GM04504 (cell line): ENCODE data around the gene TMEM178B.
A peak's percentile ranks its signal among the peaks of the same experiment; 100 is the strongest.
"Not testable (repeated sequence)": the region's sequence is repeated elsewhere in the genome, so short reads cannot be mapped to it uniquely, and the experiment has no call there.

Source experiments
- DNase-seq: peaks from one replicate; pipeline ENCODE4 v3.0.0-alpha.2; 2012; ENCODE audit warnings: low read depth

TMEM178B gene

GRCh38 chr7:141356161-141356560 lies 282.3 kb downstream of the TMEM178B start:
- no peak for DNase-seq

- no peak for DNase-seq
These were observed 284.5 kb downstream of the TMEM178B start for GRCh38 chr7:141358386-141358785.

GRCh38 chr7:141359262-141359661 lies 285.4 kb downstream of the TMEM178B start:
- no peak for DNase-seq

DNA sequence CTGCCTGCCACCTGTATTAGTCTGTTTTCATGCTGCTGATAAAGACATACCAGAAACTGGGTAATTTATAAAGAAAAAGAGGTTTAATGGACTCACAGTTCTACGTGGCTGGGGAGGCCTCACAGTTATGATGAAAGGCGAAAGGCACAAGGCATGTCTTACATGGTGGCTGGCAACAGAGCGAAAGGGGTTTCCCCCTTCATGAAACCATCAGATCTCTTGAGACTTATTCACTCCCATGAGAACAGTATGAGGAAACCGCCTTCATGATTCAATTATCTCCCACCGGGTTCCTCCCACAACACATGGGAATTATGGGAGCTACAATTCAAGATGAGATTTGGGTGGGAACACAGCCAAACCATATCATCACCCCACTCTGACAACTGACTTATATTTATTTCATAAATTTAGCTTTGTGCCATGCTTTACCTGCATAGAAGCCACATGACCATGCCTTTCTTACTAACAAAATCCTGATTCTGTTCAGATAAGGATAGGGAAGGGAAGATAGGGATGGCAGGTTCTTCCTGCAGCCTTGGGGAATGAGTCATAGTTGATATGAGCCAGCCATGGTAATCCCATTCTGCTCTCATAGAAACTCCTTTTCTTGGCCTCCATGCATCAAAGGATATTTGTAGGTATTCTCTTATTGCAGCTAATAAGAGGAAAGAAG lies 286.0 kb downstream of the TMEM178B start:
- DNase-seq = no peak

DNA sequence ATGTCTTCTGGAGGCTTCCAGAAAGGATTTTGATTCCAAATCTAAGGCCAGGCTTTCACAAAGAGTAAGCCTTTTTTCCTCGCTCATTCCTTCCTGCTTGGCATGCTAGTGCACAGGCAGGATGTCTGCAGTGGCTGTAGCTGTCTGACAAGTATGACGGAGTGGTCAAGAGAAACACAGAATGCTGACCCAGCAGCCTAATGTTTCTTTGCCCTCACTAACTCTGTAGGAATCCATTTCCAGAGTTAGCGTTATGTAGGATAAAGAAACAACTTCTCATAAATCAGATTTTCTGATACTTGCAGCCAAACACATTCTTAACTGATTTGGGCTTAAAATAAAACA lies 286.5 kb downstream of the TMEM178B start:
- DNase-seq = no peak

GRCh38 chr7:141360803-141361202 lies 286.9 kb downstream of the TMEM178B start:
- DNase-seq = no peak

GRCh38 chr7:141361479-141361878 lies 287.6 kb downstream of the TMEM178B start:
- DNase-seq = no peak

- DNase-seq = no peak
These were observed 288.1 kb downstream of the TMEM178B start for GRCh38 chr7:141361960-141362359.

DNA sequence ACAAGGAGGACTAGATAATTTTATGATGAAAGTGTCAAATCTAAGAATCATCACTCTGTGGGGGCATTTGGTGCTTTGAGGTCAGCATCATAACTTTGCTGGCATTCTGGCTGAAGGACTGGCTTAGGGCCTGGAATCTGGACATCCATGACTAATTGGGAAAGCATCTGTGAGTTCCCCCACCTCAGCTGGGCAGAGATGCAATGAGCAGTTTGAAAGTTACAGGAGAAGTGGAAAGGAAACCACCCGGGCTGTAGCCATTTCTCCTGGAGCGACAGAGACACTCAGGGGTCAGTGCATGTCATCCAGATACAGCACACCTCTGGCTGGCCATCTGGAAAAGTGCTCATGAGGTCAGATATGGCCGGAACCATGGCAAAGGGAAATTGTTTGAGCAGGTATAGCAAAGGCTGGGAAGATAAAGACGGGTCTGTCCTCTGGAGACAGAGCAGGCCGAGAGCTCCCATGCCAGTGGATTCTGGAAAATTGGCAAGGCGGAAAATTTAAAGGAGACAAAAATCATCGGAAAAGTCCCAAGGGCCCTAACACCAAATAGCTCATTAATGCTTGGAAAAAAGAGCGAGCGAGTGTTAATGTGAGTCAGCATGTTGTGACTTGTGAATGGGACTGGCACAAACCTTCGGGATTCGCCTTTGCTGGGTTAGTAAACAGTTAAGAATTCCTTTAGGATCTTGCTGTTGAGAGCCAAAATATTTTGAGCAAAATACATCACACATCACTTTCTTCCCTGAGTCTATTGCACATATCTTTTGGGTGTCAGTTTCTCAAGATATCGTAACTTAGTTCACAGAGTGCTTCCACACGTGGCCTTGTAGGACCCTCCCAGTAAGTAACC lies 288.9 kb downstream of the TMEM178B start:
- peak; percentile 35 for DNase-seq

GRCh38 chr7:141363748-141364147 lies 289.9 kb downstream of the TMEM178B start:
- no peak for DNase-seq

- DNase-seq = no peak
These were observed 292.3 kb downstream of the TMEM178B start for GRCh38 chr7:141366091-141366621.

DNA sequence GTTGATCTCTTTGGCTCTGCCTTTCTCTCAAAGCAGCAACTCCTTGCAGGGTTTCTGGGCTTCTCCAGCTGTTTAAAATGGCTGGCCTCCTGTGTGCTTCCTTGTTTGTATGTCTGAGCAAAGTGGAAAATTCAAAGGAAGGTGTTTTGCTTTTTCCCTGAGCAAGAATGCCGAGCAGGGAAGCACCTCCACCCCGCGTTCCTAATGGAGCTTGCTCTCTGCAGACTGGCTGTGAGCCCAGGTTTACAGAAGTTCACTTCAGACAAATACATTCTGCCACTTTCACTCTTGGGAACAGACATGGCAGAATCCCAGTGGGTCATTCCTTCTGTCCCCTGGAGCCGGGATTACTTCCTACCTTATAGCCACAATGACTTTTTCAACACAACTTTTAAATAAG lies 295.6 kb downstream of the TMEM178B start:
- DNase-seq = no peak

DNA sequence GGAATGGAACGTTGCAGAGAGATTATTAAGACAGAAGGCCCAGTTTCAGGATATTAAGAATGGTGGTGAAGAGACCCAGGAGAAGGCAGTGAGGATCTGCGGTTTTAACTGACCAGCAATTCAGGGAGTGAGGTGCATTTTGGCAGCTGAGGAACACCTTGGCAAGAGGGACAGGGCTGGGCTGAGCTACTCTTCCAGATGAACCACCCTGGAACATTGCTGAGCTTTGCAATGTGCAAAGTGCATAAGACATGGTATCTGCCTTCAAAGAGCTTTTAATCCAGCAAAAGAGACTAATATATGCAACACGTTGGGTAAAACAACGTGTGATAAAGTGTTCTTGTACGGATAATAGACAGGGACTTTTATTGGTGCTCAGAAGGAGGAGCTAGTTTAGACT lies 296.3 kb downstream of the TMEM178B start:
- no peak for DNase-seq

- no peak for DNase-seq
These were observed 296.8 kb downstream of the TMEM178B start for GRCh38 chr7:141370650-141371049.

DNA sequence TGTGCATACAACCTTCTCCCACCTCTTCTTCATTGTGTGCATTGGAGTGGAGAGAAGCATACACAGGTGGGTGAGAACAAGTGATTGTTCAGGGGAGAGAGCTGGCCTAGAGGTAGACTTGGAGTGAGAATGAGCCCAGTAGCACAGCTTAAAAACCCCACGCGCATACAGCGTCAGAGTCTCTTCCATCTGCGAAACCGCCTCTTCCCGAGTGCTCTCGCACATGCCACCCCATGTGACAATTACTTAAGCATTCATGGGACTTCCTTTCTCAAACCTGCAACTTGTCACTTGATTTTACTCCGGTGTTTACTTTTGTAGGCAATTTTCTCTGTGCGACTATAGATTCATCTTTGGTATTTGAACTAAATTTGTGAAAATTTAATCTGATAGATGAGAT lies 300.6 kb downstream of the TMEM178B start:
- DNase-seq = no peak

- DNase-seq = no peak
These were observed 301.6 kb downstream of the TMEM178B start for GRCh38 chr7:141375442-141375841.

DNA sequence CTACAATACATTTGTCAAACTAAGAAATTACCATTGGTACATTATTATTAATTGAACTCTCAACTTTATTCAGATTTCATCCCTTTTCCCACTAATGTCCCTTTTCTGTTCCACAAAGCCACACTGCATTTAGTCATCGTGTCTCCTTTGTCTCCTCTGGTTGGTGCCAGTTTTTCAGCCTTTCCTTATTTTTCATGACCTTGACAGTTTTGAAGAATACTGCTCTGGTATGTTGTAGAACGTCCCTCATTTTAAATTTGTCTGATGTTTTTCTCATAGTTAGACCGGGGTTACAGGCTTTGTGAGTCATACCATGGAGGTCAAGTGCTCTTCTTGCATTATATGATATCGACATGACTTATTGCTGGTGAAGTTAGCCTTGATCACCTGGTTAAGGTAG lies 304.0 kb downstream of the TMEM178B start:
- no peak for DNase-seq

- no peak for DNase-seq
These were observed 304.5 kb downstream of the TMEM178B start for GRCh38 chr7:141378405-141378804.

- no peak for DNase-seq
These were observed 308.0 kb downstream of the TMEM178B start for GRCh38 chr7:141381794-141382427.

GRCh38 chr7:141383356-141383755 lies 309.5 kb downstream of the TMEM178B start:
- DNase-seq = not testable (repeated sequence)

- no peak for DNase-seq
These were observed 313.0 kb downstream of the TMEM178B start for GRCh38 chr7:141386881-141387280.

DNA sequence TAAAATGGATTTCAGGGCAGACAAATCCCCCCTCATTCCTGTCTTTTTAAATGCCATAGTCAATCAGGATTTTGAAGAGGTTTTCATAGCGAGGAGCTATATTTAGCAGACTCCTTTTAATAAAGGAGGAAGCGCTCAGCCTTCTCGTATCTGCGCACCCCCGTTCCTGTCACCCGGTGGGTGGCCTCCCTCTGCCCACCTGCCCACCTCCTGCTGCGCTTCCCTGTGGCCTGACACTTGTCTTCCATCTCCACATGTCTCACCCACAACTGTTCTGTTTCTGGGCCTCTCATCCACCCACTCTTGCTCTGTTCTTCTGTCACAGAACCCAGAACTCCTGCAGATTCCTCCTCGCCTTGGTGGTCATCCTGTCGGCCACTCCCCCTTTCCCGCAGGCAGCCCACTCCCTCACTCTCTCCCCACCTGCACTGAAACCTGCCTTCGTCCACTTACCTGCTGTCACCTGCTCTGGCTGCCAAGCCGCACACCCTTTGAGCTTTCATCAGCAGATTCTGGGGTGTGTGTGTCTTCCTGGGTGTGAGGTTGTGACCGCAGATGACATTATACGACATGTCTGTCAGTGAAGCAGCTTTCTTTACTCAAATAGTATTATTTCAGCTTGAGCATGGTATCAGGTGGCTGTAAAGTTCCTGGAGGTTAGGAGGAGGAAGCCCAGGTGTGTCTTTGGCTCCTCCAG lies 313.8 kb downstream of the TMEM178B start:
- no peak for DNase-seq
